SK-N-SH treated with all-trans-retinoic acid at 6 μM for 48 hours (cell line): ENCODE measurements around the gene PDGFD.

ENCODE experiments used
- ZFP3 ChIP-seq: fragments of 250-450 bp; sonication (Bioruptor Pico); IDR thresholded peaks from 2 replicates; pipeline ENCODE4 v1.5.0; 2020; ENCODE audit warnings: mild to moderate bottlenecking, moderate library complexity
- ZFP30 ChIP-seq: fragments of 450-650 bp; formaldehyde crosslinking; IDR thresholded peaks from 2 replicates; pipeline ENCODE4 v1.5.0; 2022; ENCODE audit warnings: mild to moderate bottlenecking, moderate library complexity
- ZNF8 ChIP-seq: fragments of 450-650 bp; formaldehyde crosslinking; IDR thresholded peaks from 2 replicates; pipeline ENCODE4 v1.5.0; 2020; ENCODE audit warnings: mild to moderate bottlenecking, moderate library complexity

DNA sequence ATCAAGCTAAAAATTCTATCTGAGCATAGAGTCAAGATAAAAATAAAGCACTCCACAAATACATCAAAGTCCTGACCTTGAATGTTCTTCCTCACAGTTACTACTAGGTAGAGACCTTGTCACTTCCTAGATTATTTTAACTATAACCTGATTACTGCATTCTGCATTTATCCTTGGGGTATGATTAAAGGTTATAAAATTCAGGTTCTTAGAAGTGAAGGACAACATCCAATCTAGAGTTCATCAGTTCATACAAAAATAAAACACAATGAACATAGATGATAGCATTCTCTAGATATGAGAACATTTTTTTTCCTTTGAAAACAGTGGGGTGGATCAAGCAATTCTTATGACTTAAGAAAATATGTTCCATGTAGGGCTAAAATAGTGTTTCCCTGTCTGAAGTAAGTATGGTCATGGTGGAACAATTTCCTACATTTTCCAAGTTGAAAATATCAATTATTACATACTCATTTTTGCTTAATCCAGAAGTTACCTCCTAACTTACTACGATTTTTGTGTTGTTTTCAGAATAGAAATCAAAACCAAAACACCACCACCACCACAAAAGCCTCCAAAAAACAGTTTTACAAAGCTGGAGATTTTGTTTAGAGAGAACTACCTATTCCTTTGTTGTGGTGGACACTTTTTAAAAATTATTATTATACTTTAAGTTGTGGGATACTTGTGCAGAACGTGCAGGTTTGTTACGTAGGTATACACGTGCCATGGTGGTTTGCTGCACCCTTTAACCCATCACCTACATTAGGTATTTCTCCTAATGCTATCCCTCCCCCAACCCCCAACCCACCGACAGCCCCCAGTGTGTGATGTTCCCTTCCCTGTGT lies 239.6 kb downstream of the PDGFD start:
- TF ChIP-seq ZFP3 = no peak
- 0 out of 2 replicates have a peak, but pooled peaks have one; percentile 35 for TF ChIP-seq ZNF8 (CRISPR knock-in tag)
- no peak for TF ChIP-seq ZFP30 (CRISPR knock-in tag)
